IMR-90 (cell line): ENCODE measurements around the gene SYCE3. TPM values are rescaled to one million over a fixed set of nuclear protein-coding genes. Genes with fewer than 3 reads are reported as not detected.

Experiments used
- ATAC-seq: fragments of 200-7000 bp; cut with Tn5 transposase; 2 replicates; pipeline ENCODE4 v1.9.1; 2020; ENCODE audit warnings: low read depth, mild to moderate bottlenecking, moderate library complexity
- BruUV-seq: library from RNA; stranded (reverse); fragments of 400-500 nt; replicated peaks from 2 replicates; lab custom pipeline; 2021; lab: Mats Ljungman, UMichigan
- CTCF ChIA-PET: fragments of 300-600 bp; formaldehyde crosslinking; extraction: SDS; loops from one replicate; lab custom pipeline; 2021; ENCODE audit warnings: antibody characterized with exemption; lab: Yijun Ruan, JAX
- POLR2A ChIA-PET: fragments of 300-600 bp; sonication (Branson Sonifier 250); formaldehyde crosslinking; loops from one replicate; lab custom pipeline; 2022; ENCODE audit warnings: antibody characterized with exemption; ENCODE audit not compliant: unreplicated experiment; lab: Charles Lee
- DNase-seq: peaks from one replicate; pipeline ENCODE4 v3.0.0; 2013
- H2AFZ ChIP-seq: replicated peaks from 2 replicates; pipeline ENCODE3; 2013; ENCODE audit warnings: low read length, mild to moderate bottlenecking; ENCODE audit not compliant: poor library complexity
- H2AK5ac ChIP-seq: 2 replicates; pipeline ENCODE4 v1.6.1; 2013; ENCODE audit warnings: low read depth, low read length, inconsistent platforms
- H2AK9ac ChIP-seq: replicated peaks from 2 replicates; pipeline ENCODE3; 2013; ENCODE audit warnings: mild to moderate bottlenecking, low read depth, low read length, moderate library complexity; ENCODE audit not compliant: poor library complexity
- H2BK120ac ChIP-seq: 2 replicates; pipeline ENCODE4 v1.6.1; 2013; ENCODE audit warnings: low read depth, low read length, inconsistent platforms
- H2BK15ac ChIP-seq: 3 replicates; pipeline ENCODE4 v1.6.1; 2013; ENCODE audit warnings: low read depth, low read length, inconsistent platforms
- H2BK20ac ChIP-seq: 2 replicates; pipeline ENCODE4 v1.6.1; 2013; ENCODE audit warnings: low read depth, mild to moderate bottlenecking, inconsistent platforms, low read length, moderate library complexity
- H2BK5ac ChIP-seq: 2 replicates; pipeline ENCODE4 v1.6.1; 2013; ENCODE audit warnings: mild to moderate bottlenecking, low read depth, low read length, inconsistent platforms; ENCODE audit not compliant: poor library complexity, severe bottlenecking
- H3K14ac ChIP-seq: replicated peaks from 2 replicates; pipeline ENCODE4 v1.6.1; 2013; ENCODE audit warnings: low read depth, low read length, inconsistent platforms
- H3K18ac ChIP-seq: 2 replicates; pipeline ENCODE4 v1.6.1; 2013; ENCODE audit warnings: low read depth, low read length, control low read depth
- H3K23ac ChIP-seq: 2 replicates; pipeline ENCODE4 v1.6.1; 2013; ENCODE audit warnings: low read depth, low read length, inconsistent platforms
- H3K27ac ChIP-seq: 2 replicates; pipeline ENCODE4 v1.5.1; 2013; ENCODE audit warnings: mild to moderate bottlenecking, control low read depth, low read length; ENCODE audit not compliant: insufficient read depth
- H3K27me3 ChIP-seq: 2 replicates; pipeline ENCODE4 v1.6.1; 2013; ENCODE audit warnings: low read length; ENCODE audit not compliant: control insufficient read depth, insufficient read depth
- H3K36me3 ChIP-seq: 2 replicates; pipeline ENCODE4 v1.6.1; 2013; ENCODE audit warnings: low read length, mixed read lengths; ENCODE audit not compliant: control insufficient read depth, insufficient read depth
- H3K4ac ChIP-seq: 2 replicates; pipeline ENCODE4 v1.6.1; 2013; ENCODE audit warnings: low read depth, low read length, inconsistent platforms
- H3K4me1 ChIP-seq: 2 replicates; pipeline ENCODE4 v1.6.1; 2013; ENCODE audit warnings: low read length, mixed read lengths; ENCODE audit not compliant: control insufficient read depth, insufficient read depth
- H3K4me2 ChIP-seq: 2 replicates; pipeline ENCODE4 v1.6.1; 2013; ENCODE audit warnings: low read depth, mild to moderate bottlenecking, control low read depth, low read length, moderate library complexity
- H3K4me3 ChIP-seq: 2 replicates; pipeline ENCODE4 v1.5.1; 2013; ENCODE audit warnings: low read depth, mild to moderate bottlenecking, control low read depth, low read length, moderate library complexity; ENCODE audit not compliant: insufficient read depth
- H3K56ac ChIP-seq: 2 replicates; pipeline ENCODE4 v1.6.1; 2013; ENCODE audit warnings: low read length, inconsistent platforms; ENCODE audit not compliant: insufficient read depth; ENCODE audit errors: extremely low read depth
- H3K79me1 ChIP-seq, 2 experiments: 2 replicates each; pipeline ENCODE4 v1.6.1; 2013; ENCODE audit warnings: low read length in 2 of 2, inconsistent platforms in 1 of 2, low read depth in 1 of 2
- H3K9ac ChIP-seq: 2 replicates; pipeline ENCODE4 v1.6.1; 2013; ENCODE audit warnings: low read depth, low read length, control low read depth
- H3K9me1 ChIP-seq: 2 replicates; pipeline ENCODE4 v1.6.1; 2013; ENCODE audit warnings: low read length, inconsistent platforms; ENCODE audit not compliant: insufficient read depth
- H3K9me3 ChIP-seq: 2 replicates; pipeline ENCODE4 v1.6.1; 2013; ENCODE audit warnings: low read length; ENCODE audit not compliant: control insufficient read depth, insufficient read depth
- H4K20me1 ChIP-seq: 2 replicates; pipeline ENCODE4 v1.6.1; 2013; ENCODE audit warnings: low read length, inconsistent platforms; ENCODE audit not compliant: insufficient read depth
- H4K5ac ChIP-seq: 2 replicates; pipeline ENCODE4 v1.6.1; 2013; ENCODE audit warnings: mild to moderate bottlenecking, low read depth, low read length, control low read depth
- H4K8ac ChIP-seq, 2 experiments: 2 replicates each; pipeline ENCODE4 v1.6.1; 2013; ENCODE audit warnings: low read depth in 2 of 2, low read length in 2 of 2, control low read depth in 1 of 2, inconsistent platforms in 1 of 2
- H4K91ac ChIP-seq: 2 replicates; pipeline ENCODE4 v1.6.1; 2013; ENCODE audit warnings: low read depth, low read length, inconsistent platforms; ENCODE audit not compliant: insufficient read depth
- BHLHE40 ChIP-seq: fragments of 150-350 bp; IDR thresholded peaks from 2 replicates; pipeline ENCODE4 v1.6.1; 2016; ENCODE audit warnings: mild to moderate bottlenecking, low read depth, low read length
- CEBPB ChIP-seq: IDR thresholded peaks from 2 replicates; pipeline ENCODE4 v1.6.1; 2012; ENCODE audit warnings: low read depth, low read length, improper control_type of control experiment
- CHD1 ChIP-seq: IDR thresholded peaks from 2 replicates; pipeline ENCODE4 v1.6.1; 2012; ENCODE audit warnings: low read depth, low read length, improper control_type of control experiment
- CTCF ChIP-seq: conservative IDR thresholded peaks from 2 replicates; pipeline ENCODE4 v1.5.1; 2012; ENCODE audit warnings: mild to moderate bottlenecking, low read depth, low read length, improper control_type of control experiment
- FOS ChIP-seq: fragments of 150-350 bp; IDR thresholded peaks from 2 replicates; pipeline ENCODE4 v1.6.1; 2016; ENCODE audit warnings: low read depth, low read length
- MAFK ChIP-seq: IDR thresholded peaks from 2 replicates; pipeline ENCODE4 v1.6.1; 2012; ENCODE audit warnings: low read depth, low read length, improper control_type of control experiment
- MAZ ChIP-seq: IDR thresholded peaks from 2 replicates; pipeline ENCODE4 v1.6.1; 2012; ENCODE audit warnings: low read depth, mild to moderate bottlenecking, low read length, improper control_type of control experiment, moderate library complexity, borderline replicate concordance
- MXI1 ChIP-seq: IDR thresholded peaks from 2 replicates; pipeline ENCODE4 v1.6.1; 2012; ENCODE audit warnings: low read depth, mild to moderate bottlenecking, low read length, moderate library complexity, borderline replicate concordance
- NFE2L2 ChIP-seq: fragments of 150-350 bp; IDR thresholded peaks from 2 replicates; pipeline ENCODE4 v1.6.1; 2016; ENCODE audit warnings: low read depth, mild to moderate bottlenecking, low read length
- POLR2A ChIP-seq: IDR thresholded peaks from 2 replicates; pipeline ENCODE4 v1.6.1; 2012; ENCODE audit warnings: mild to moderate bottlenecking, low read depth, low read length
- RAD21 ChIP-seq: IDR thresholded peaks from 2 replicates; pipeline ENCODE4 v1.6.1; 2012; ENCODE audit warnings: low read length, improper control_type of control experiment
- RFX5 ChIP-seq: IDR thresholded peaks from 2 replicates; pipeline ENCODE4 v1.8.0; 2012; ENCODE audit warnings: low read depth, mild to moderate bottlenecking, low read length, moderate library complexity
- WGBS, 2 experiments: methylation state at CpG; one replicate each; pipeline versions ENCODE4 v1.1.5 to v1.1.7; 2013; ENCODE audit warnings: missing lambda C conversion rate in 2 of 2; ENCODE audit not compliant: insufficient read length in 1 of 2; ENCODE audit errors: extremely low coverage in 2 of 2; 5-methylcytosine and 5-hydroxymethylcytosine counted together
- dilution Hi-C: fragments of 300-500 bp; cut with HindIII; formaldehyde crosslinking; loops from one replicate; pipeline ENCODE4 v1.14.3; 2018; ENCODE audit warnings: low sequenced_read_pairs; ENCODE audit not compliant: unreplicated experiment
- in situ Hi-C: fragments of 300-500 bp; cut with MboI; formaldehyde crosslinking; loops from 3 replicates; pipeline ENCODE4 v1.14.3; 2019; ENCODE audit warnings: low sequenced_read_pairs, inconsistent platforms, mixed read lengths
- intact Hi-C: fragments of 100-400 bp; cut with micrococcal nuclease; formaldehyde crosslinking; loops from 2 replicates; pipeline ENCODE4 v1.10.0; 2022
- polyA plus RNA-seq, 3 experiments: library from polyadenylated mRNA; depleted of rRNA; stranded (reverse); fragments of >200 nt; gene quantifications; 2 replicates each; pipeline ENCODE4 v1.2.3, GENCODE V29; 2012; ENCODE audit warnings: low replicate concordance in 1 of 3
- total RNA-seq: library from RNA; depleted of rRNA; stranded (reverse); fragments of >200 nt; gene quantifications from 2 replicates; pipeline ENCODE4 v1.2.3, GENCODE V29; 2012
- TF ChIP-seq, protein P1 (sequence below): fragments of 150-350 bp; IDR thresholded peaks from 2 replicates; pipeline ENCODE4 v1.6.1; 2017; ENCODE audit warnings: mild to moderate bottlenecking, antibody characterized with exemption, low read length, low read depth
- TF ChIP-seq, protein P2 (sequence below): fragments of 150-350 bp; IDR thresholded peaks from 2 replicates; pipeline ENCODE4 v1.6.1; 2016; ENCODE audit warnings: low read depth, mild to moderate bottlenecking, low read length, moderate library complexity, borderline replicate concordance

SYCE3 gene
- total and polyA plus RNA-seq, 2 of the 4 experiments (the other 2 are of a cell fraction): not detected

- no peak overlapping the region for H2AK9ac ChIP-seq
- ATAC-seq (no peak), DNase-seq (no peak)
- H3K36me3 ChIP-seq: peaks cover 34% of the 10 kb centered on the region
- no TSS peak for BruUV-seq
- CTCF ChIA-PET: no interaction called here
- no peak overlapping the region for H3K4ac ChIP-seq
- H3K79me1 ChIP-seq: peaks cover 11 to 40% of the 10 kb centered on the region in 2 experiments
- POLR2A ChIA-PET: no interaction called here
- no peak for TF ChIP-seq CHD1
- TF ChIP-seq MAZ: no peak
- TF ChIP-seq BHLHE40: no peak
- TF ChIP-seq RAD21: no peak
- no peak for TF ChIP-seq FOS
- TF ChIP-seq MXI1: no peak
- TF ChIP-seq, protein P1, sequence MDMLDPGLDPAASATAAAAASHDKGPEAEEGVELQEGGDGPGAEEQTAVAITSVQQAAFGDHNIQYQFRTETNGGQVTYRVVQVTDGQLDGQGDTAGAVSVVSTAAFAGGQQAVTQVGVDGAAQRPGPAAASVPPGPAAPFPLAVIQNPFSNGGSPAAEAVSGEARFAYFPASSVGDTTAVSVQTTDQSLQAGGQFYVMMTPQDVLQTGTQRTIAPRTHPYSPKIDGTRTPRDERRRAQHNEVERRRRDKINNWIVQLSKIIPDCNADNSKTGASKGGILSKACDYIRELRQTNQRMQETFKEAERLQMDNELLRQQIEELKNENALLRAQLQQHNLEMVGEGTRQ: no peak
- no peak for TF ChIP-seq POLR2A
- no peak for TF ChIP-seq CEBPB
- no peak for TF ChIP-seq MAFK
- TF ChIP-seq CTCF: no peak
- no peak for TF ChIP-seq NFE2L2
- TF ChIP-seq, protein P2, sequence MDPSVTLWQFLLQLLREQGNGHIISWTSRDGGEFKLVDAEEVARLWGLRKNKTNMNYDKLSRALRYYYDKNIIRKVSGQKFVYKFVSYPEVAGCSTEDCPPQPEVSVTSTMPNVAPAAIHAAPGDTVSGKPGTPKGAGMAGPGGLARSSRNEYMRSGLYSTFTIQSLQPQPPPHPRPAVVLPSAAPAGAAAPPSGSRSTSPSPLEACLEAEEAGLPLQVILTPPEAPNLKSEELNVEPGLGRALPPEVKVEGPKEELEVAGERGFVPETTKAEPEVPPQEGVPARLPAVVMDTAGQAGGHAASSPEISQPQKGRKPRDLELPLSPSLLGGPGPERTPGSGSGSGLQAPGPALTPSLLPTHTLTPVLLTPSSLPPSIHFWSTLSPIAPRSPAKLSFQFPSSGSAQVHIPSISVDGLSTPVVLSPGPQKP: no peak
- TF ChIP-seq RFX5: no peak
- no peak overlapping the region for H3K9ac ChIP-seq
- WGBS, 2 experiments: 100% methylated on average over 3 of the region's 16 CpGs; no CpG with 5 or more reads in 1 of the 2 experiments
- no peak overlapping the region for H2BK5ac ChIP-seq
- no peak overlapping the region for H4K91ac ChIP-seq
- no peak overlapping the region for H3K56ac ChIP-seq
- no peak overlapping the region for H2AK5ac ChIP-seq
- H3K27ac ChIP-seq: no peak overlapping the region
- H3K4me1 ChIP-seq: peaks cover 13% of the 10 kb centered on the region
- H3K14ac ChIP-seq: no peak overlapping the region
- no peak overlapping the region for H2BK120ac ChIP-seq
- H4K8ac ChIP-seq: no peak overlapping the region
- no peak overlapping the region for H2BK15ac ChIP-seq
- no peaks in the 10 kb centered on the region for H3K27me3 ChIP-seq
- H3K4me3 ChIP-seq: no peak overlapping the region
- in situ Hi-C loops (no loop called here), dilution Hi-C loops (no loop called here), intact Hi-C loops (no loop called here)
- H2BK20ac ChIP-seq: no peak overlapping the region
- H4K20me1 ChIP-seq: peaks cover 19% of the 10 kb centered on the region
- no peak overlapping the region for H3K23ac ChIP-seq
- no peak overlapping the region for H4K5ac ChIP-seq
- no peaks in the 10 kb centered on the region for H3K9me3 ChIP-seq
- H3K4me2 ChIP-seq: no peak overlapping the region
- H3K9me1 ChIP-seq: peaks cover 12% of the 10 kb centered on the region
- H2AFZ ChIP-seq: no peak overlapping the region
- no peak overlapping the region for H3K18ac ChIP-seq
These were observed 39.3 kb downstream of the SYCE3 start for GRCh38 chr22:50523458-50523805.
